GM12878 (cell line): ENCODE results near the gene CCDC78.

Experiments used
- CBX3 ChIP-seq: fragments of 200-600 bp; sonication (generic); IDR thresholded peaks from 2 replicates; pipeline ENCODE4 v1.6.1; 2016; ENCODE audit warnings: low read depth, borderline replicate concordance
- DPF2 ChIP-seq: fragments of 450-650 bp; IDR thresholded peaks from 2 replicates; pipeline ENCODE4 v1.6.1; 2017; ENCODE audit warnings: mild to moderate bottlenecking
- PML ChIP-seq: IDR thresholded peaks from 2 replicates; pipeline ENCODE4 v1.6.1; 2012; ENCODE audit warnings: low read length, inconsistent platforms
- TCF7 ChIP-seq: IDR thresholded peaks from 2 replicates; pipeline ENCODE4 v1.6.1; 2014; ENCODE audit warnings: antibody characterized with exemption, borderline replicate concordance
- ZNF274 ChIP-seq: IDR thresholded peaks from one replicate; pipeline ENCODE4 v1.8.0; 2011; ENCODE audit not compliant: insufficient read length, insufficient read depth
- TF ChIP-seq, protein P1 (sequence below), 3 experiments: IDR thresholded peaks in 2 of 3; conservative IDR thresholded peaks in 1 of 3; 2 replicates each; pipeline ENCODE4 v1.5.1; 2011; ENCODE audit warnings: low read depth in 3 of 3, low read length in 3 of 3, mild to moderate bottlenecking in 3 of 3, control low read depth in 2 of 3, moderate library complexity in 2 of 3, inconsistent platforms in 1 of 3, mixed read lengths in 1 of 3; ENCODE audit not compliant: control insufficient read depth in 2 of 3, insufficient read depth in 1 of 3; ENCODE audit errors: extremely low read depth in 1 of 3

DNA sequence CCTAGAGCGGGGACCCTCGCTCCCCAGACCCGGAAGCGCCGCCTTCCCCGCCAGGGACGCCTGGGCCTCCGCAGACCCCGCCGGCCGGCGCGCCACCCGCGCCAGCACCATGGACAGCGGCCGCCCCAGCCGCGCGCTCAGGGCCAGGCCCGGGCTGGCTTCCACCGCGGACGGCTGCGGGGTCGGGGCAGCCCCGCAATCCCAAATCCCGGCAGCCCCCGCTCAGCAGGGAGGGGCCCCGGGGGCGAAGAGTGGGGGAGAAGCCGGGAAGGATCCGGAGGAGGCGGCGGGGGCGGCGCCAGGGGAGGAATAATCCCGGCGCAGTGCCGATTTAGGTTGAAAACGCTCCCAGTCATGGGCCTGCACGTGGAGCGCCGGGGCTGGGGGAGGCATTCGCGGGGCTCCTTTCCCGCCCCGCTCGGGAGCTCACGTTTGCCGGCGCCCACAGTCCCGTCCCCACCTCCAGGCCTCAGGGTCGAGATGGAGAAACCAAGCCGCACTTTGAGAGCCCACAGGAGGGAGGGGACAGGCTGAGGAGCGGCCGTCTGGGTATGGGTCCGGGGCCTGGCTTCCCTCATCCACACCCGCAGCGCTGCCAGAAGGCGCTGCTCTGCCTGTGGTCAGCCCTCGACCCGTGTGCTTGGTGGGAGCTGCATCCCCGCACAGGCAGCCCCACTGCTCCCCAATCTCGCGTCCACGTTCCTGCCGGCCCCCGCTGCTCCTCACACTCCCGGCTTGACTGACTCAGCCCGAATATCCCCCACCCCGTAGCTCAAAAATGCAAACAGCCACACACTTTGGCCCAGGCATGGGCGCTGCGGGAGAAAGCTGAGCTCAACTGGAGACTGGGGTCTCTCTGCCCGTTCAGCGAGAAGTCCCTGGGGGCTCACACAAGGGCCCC is 25.3 kb downstream of the CCDC78 start:
- TF ChIP-seq, protein P1, sequence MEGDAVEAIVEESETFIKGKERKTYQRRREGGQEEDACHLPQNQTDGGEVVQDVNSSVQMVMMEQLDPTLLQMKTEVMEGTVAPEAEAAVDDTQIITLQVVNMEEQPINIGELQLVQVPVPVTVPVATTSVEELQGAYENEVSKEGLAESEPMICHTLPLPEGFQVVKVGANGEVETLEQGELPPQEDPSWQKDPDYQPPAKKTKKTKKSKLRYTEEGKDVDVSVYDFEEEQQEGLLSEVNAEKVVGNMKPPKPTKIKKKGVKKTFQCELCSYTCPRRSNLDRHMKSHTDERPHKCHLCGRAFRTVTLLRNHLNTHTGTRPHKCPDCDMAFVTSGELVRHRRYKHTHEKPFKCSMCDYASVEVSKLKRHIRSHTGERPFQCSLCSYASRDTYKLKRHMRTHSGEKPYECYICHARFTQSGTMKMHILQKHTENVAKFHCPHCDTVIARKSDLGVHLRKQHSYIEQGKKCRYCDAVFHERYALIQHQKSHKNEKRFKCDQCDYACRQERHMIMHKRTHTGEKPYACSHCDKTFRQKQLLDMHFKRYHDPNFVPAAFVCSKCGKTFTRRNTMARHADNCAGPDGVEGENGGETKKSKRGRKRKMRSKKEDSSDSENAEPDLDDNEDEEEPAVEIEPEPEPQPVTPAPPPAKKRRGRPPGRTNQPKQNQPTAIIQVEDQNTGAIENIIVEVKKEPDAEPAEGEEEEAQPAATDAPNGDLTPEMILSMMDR (IDR thresholded peaks at IDR 0.05 in 2 of 3, conservative IDR thresholded peaks at IDR 0.05 in 1 of 3; ENCODE audit: control insufficient read depth in 2 of 3, extremely low read depth in 1 of 3, insufficient read depth in 1 of 3, low read depth in 3 of 3, low read length in 3 of 3): no peak
- TF ChIP-seq CBX3 (no peak), TCF7 (no peak), PML (no peak), DPF2 (no peak), ZNF274 (no peak)
